Liver (tissue), 9 donors: Measurements from ENCODE around the gene EIPR1. TPM values are rescaled to one million over a fixed set of nuclear protein-coding genes. Genes with fewer than 3 reads are reported as not detected.

ENCODE experiments used
- DNase-seq: peaks from one replicate; pipeline ENCODE4 v3.0.0-alpha.2; 2017; ENCODE audit warnings: low spot score
- H3K27ac ChIP-seq, 2 donors: one replicate each; pipeline ENCODE4 v1.7.0; 2013; ENCODE audit warnings: inconsistent platforms in 2 of 2, low read length in 2 of 2, control low read depth in 1 of 2, low read depth in 1 of 2, mild to moderate bottlenecking in 1 of 2
- H3K27me3 ChIP-seq, 4 donors: one replicate each; pipeline versions ENCODE4 v1.6.1 to v1.7.0; 2013; ENCODE audit warnings: low read length in 3 of 4, inconsistent platforms in 1 of 4, mild to moderate bottlenecking in 1 of 4, moderate library complexity in 1 of 4; ENCODE audit not compliant: control insufficient read depth in 4 of 4, insufficient read depth in 4 of 4
- H3K36me3 ChIP-seq, 4 donors: one replicate each; pipeline versions ENCODE4 v1.6.1 to v1.7.0; 2013; ENCODE audit warnings: low read length in 3 of 4, mild to moderate bottlenecking in 3 of 4, low read depth in 1 of 4, moderate library complexity in 1 of 4; ENCODE audit not compliant: control insufficient read depth in 4 of 4, insufficient read depth in 3 of 4
- H3K4me1 ChIP-seq, 4 donors: one replicate each; pipeline versions ENCODE4 v1.6.1 to v1.7.0; 2013; ENCODE audit warnings: low read length in 3 of 4, mild to moderate bottlenecking in 3 of 4, moderate library complexity in 1 of 4; ENCODE audit not compliant: control insufficient read depth in 4 of 4, insufficient read depth in 4 of 4
- H3K4me3 ChIP-seq, 3 donors: one replicate each; pipeline versions ENCODE4 v1.6.1 to v1.7.0; 2013; ENCODE audit warnings: low read length in 3 of 3, control low read depth in 1 of 3, low read depth in 1 of 3, mild to moderate bottlenecking in 1 of 3
- H3K9ac ChIP-seq, 2 donors: one replicate each; pipeline ENCODE4 v1.7.0; 2013; ENCODE audit warnings: low read length in 2 of 2, mild to moderate bottlenecking in 2 of 2, moderate library complexity in 2 of 2, control low read depth in 1 of 2, low read depth in 1 of 2
- H3K9me3 ChIP-seq, 4 donors: one replicate each; pipeline versions ENCODE4 v1.6.1 to v1.7.0; 2013; ENCODE audit warnings: low read length in 3 of 4; ENCODE audit not compliant: control insufficient read depth in 4 of 4
- EGR1 ChIP-seq, 2 donors: IDR thresholded peaks; 2 replicates each; pipeline ENCODE4 v1.6.1; 2016 to 2018; ENCODE audit warnings: antibody characterized with exemption in 2 of 2, low read depth in 2 of 2
- FOXA2 ChIP-seq: IDR thresholded peaks from 2 replicates; pipeline ENCODE4 v1.6.1; 2016; ENCODE audit warnings: antibody characterized with exemption
- GABPA ChIP-seq, 2 donors: IDR thresholded peaks in 1 of 2; conservative IDR thresholded peaks in 1 of 2; 2 replicates each; pipeline ENCODE4 v1.6.1; 2016; ENCODE audit warnings: antibody characterized with exemption in 2 of 2, mild to moderate bottlenecking in 1 of 2, moderate library complexity in 1 of 2
- HNF4A ChIP-seq, 2 donors: conservative IDR thresholded peaks; 2 replicates each; pipeline ENCODE4 v1.6.1; 2016; ENCODE audit warnings: antibody characterized with exemption in 2 of 2, mild to moderate bottlenecking in 2 of 2
- HNF4G ChIP-seq: IDR thresholded peaks from 2 replicates; pipeline ENCODE4 v1.6.1; 2016; ENCODE audit warnings: antibody characterized with exemption
- JUND ChIP-seq, 2 donors: IDR thresholded peaks; 2 replicates each; pipeline ENCODE4 v1.6.1; 2016; ENCODE audit warnings: antibody characterized with exemption in 2 of 2
- NR2F2 ChIP-seq: IDR thresholded peaks from 2 replicates; pipeline ENCODE4 v1.6.1; 2016; ENCODE audit warnings: antibody characterized with exemption
- SP1 ChIP-seq: IDR thresholded peaks from 2 replicates; pipeline ENCODE4 v1.6.1; 2018; ENCODE audit warnings: antibody characterized with exemption, mild to moderate bottlenecking
- TAF1 ChIP-seq: conservative IDR thresholded peaks from 2 replicates; pipeline ENCODE4 v1.6.1; 2016; ENCODE audit warnings: antibody characterized with exemption, mild to moderate bottlenecking
- WGBS: extraction: QIAGEN DNeasy Blood & Tissue Kit; methylation state at CpG from one replicate; pipeline ENCODE4 v1.1.7; 2013; 5-methylcytosine and 5-hydroxymethylcytosine counted together
- polyA plus RNA-seq, 2 donors: library from polyadenylated mRNA; stranded (reverse) in 1 of 2; unstranded in 1 of 2; fragments of 200-250 nt in 1 of 2; fragments of >200 nt in 1 of 2; fragmentation: Nextera tagmentation in 1 of 2; extraction: Ambion mirVana in 1 of 2; gene quantifications; one replicate each; pipeline versions ENCODE4 v1.2.1 to v1.2.3, GENCODE V29; 2013 to 2015
- total RNA-seq, 2 donors: library from RNA; depleted of rRNA; stranded (reverse); fragments of >200 nt; gene quantifications; one replicate each; pipeline ENCODE4 v1.2.3, GENCODE V29; 2014
- TF ChIP-seq, protein P1 (sequence below): IDR thresholded peaks from 2 replicates; pipeline ENCODE4 v1.6.1; 2016; ENCODE audit warnings: antibody characterized with exemption, mild to moderate bottlenecking
- TF ChIP-seq, protein P2 (sequence below): fragments of 150-350 bp; IDR thresholded peaks from 2 replicates; pipeline ENCODE4 v1.5.1; 2017; ENCODE audit warnings: improper control_type of control experiment, low read depth, low read length; ENCODE audit not compliant: missing input control
- TF ChIP-seq, protein P3 (sequence below): IDR thresholded peaks from 2 replicates; pipeline ENCODE4 v1.6.1; 2016; ENCODE audit warnings: antibody characterized with exemption
- donor health status: healthy.
- donor health status: healthy.
- donor health status: healthy.
- donor health status: healthy.
- donor health status: healthy.

Gene EIPR1
- total and polyA plus RNA-seq, 4 donors, result 7.6 to 12.1 (median 11.4) TPM

DNA sequence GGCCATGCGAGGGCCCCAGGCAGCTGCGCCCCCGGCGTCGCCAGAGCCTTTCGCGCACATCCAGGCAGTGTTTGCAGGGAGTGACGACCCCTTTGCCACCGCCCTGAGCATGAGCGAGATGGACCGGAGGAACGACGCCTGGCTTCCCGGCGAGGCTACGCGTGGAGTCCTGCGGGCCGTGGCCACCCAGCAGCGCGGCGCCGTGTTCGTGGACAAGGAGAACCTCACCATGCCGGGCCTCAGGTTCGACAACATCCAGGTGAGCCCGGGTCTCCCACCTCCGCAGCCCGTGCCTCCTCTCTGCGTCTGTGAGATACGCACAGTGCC is 10.8 kb upstream of the EIPR1 start:
- Histone ChIP-seq H3K4me3 (no peak overlapping the region), H3K36me3 (peaks cover 10 to 30% (median 23%) of the 10 kb centered on the region in 4 donors), H3K27ac (no peak overlapping the region), H3K4me1 (no peaks in the 10 kb centered on the region), H3K9me3 (no peaks in the 10 kb centered on the region), H3K27me3 (no peaks in the 10 kb centered on the region), H3K9ac (no peak overlapping the region)
- DNase-seq, result no peak
- WGBS, result 98% methylated on average over 31 of the region's 31 CpGs
- TF ChIP-seq, protein P1, sequence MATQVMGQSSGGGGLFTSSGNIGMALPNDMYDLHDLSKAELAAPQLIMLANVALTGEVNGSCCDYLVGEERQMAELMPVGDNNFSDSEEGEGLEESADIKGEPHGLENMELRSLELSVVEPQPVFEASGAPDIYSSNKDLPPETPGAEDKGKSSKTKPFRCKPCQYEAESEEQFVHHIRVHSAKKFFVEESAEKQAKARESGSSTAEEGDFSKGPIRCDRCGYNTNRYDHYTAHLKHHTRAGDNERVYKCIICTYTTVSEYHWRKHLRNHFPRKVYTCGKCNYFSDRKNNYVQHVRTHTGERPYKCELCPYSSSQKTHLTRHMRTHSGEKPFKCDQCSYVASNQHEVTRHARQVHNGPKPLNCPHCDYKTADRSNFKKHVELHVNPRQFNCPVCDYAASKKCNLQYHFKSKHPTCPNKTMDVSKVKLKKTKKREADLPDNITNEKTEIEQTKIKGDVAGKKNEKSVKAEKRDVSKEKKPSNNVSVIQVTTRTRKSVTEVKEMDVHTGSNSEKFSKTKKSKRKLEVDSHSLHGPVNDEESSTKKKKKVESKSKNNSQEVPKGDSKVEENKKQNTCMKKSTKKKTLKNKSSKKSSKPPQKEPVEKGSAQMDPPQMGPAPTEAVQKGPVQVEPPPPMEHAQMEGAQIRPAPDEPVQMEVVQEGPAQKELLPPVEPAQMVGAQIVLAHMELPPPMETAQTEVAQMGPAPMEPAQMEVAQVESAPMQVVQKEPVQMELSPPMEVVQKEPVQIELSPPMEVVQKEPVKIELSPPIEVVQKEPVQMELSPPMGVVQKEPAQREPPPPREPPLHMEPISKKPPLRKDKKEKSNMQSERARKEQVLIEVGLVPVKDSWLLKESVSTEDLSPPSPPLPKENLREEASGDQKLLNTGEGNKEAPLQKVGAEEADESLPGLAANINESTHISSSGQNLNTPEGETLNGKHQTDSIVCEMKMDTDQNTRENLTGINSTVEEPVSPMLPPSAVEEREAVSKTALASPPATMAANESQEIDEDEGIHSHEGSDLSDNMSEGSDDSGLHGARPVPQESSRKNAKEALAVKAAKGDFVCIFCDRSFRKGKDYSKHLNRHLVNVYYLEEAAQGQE, result no peak
- TF ChIP-seq FOXA2 (no peak), HNF4G (no peak), JUND (IDR thresholded peaks at IDR 0.05) (no peak), EGR1 (IDR thresholded peaks at IDR 0.05; ENCODE audit: low read depth in 2 of 2) (no peak), NR2F2 (no peak), HNF4A (conservative IDR thresholded peaks at IDR 0.05) (no peak), TAF1 (no peak), GABPA (IDR thresholded peaks at IDR 0.05 in 1 of 2, conservative IDR thresholded peaks at IDR 0.05 in 1 of 2) (no peak)
- TF ChIP-seq, protein P2, sequence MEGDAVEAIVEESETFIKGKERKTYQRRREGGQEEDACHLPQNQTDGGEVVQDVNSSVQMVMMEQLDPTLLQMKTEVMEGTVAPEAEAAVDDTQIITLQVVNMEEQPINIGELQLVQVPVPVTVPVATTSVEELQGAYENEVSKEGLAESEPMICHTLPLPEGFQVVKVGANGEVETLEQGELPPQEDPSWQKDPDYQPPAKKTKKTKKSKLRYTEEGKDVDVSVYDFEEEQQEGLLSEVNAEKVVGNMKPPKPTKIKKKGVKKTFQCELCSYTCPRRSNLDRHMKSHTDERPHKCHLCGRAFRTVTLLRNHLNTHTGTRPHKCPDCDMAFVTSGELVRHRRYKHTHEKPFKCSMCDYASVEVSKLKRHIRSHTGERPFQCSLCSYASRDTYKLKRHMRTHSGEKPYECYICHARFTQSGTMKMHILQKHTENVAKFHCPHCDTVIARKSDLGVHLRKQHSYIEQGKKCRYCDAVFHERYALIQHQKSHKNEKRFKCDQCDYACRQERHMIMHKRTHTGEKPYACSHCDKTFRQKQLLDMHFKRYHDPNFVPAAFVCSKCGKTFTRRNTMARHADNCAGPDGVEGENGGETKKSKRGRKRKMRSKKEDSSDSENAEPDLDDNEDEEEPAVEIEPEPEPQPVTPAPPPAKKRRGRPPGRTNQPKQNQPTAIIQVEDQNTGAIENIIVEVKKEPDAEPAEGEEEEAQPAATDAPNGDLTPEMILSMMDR, result no peak
- TF ChIP-seq, protein P3, sequence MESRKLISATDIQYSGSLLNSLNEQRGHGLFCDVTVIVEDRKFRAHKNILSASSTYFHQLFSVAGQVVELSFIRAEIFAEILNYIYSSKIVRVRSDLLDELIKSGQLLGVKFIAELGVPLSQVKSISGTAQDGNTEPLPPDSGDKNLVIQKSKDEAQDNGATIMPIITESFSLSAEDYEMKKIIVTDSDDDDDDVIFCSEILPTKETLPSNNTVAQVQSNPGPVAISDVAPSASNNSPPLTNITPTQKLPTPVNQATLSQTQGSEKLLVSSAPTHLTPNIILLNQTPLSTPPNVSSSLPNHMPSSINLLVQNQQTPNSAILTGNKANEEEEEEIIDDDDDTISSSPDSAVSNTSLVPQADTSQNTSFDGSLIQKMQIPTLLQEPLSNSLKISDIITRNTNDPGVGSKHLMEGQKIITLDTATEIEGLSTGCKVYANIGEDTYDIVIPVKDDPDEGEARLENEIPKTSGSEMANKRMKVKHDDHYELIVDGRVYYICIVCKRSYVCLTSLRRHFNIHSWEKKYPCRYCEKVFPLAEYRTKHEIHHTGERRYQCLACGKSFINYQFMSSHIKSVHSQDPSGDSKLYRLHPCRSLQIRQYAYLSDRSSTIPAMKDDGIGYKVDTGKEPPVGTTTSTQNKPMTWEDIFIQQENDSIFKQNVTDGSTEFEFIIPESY, result no peak

DNA sequence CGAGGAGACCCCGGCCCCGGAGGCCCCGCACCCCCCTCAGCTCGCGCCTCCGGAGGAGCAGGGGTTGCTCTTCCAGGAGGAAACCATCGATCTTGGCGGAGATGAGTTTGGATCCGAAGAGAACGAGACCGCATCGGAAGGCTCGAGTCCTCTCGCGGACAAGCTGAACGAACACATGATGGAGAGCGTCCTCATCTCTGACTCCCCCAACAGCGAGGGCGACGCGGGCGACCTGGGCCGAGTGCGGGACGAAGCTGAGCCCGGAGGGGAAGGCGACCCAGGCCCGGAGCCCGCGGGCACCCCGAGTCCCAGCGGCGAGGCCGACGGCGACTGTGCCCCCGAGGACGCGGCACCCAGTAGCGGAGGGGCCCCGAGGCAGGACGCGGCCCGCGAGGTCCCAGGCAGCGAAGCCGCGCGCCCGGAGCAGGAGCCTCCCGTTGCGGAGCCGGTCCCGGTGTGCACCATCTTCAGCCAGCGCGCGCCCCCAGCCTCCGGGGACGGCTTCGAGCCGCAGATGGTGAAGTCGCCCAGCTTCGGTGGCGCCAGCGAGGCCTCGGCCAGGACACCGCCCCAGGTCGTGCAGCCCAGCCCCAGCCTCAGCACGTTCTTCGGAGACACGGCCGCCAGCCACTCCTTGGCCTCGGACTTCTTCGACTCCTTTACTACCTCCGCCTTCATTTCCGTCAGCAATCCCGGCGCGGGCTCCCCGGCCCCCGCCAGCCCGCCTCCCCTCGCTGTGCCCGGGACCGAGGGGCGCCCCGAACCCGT is 10.2 kb upstream of the EIPR1 start:
- Histone ChIP-seq H3K27ac (no peak overlapping the region), H3K9ac (no peak overlapping the region), H3K9me3 (no peaks in the 10 kb centered on the region), H3K4me1 (no peaks in the 10 kb centered on the region), H3K27me3 (no peaks in the 10 kb centered on the region), H3K4me3 (no peak overlapping the region), H3K36me3 (peaks cover 10 to 30% (median 23%) of the 10 kb centered on the region in 4 donors)
- 95% methylated on average over 89 of the region's 89 CpGs for WGBS
- TF ChIP-seq, protein P2, result no peak
- TF ChIP-seq FOXA2, result no peak
- TF ChIP-seq, protein P3, result no peak
- no peak for TF ChIP-seq TAF1
- TF ChIP-seq JUND (IDR thresholded peaks at IDR 0.05), result no peak
- no peak for TF ChIP-seq SP1
- TF ChIP-seq, protein P1, result no peak
- no peak for TF ChIP-seq EGR1 (IDR thresholded peaks at IDR 0.05; ENCODE audit: low read depth in 2 of 2)
- DNase-seq, result no peak
